Measurements from ENCODE around the gene ELMO1. TPM values are rescaled to one million over a fixed set of nuclear protein-coding genes. Genes with fewer than 3 reads are reported as not detected.

ELMO1 gene
- total RNA-seq, 1 donor from 2014 or later = 151 TPM

GRCh38 chr7:36949711-36950600 lies 498.7 kb downstream of the ELMO1 start:
- no peak for TF ChIP-seq CTCF (IDR thresholded peaks at IDR 0.05; ENCODE audit: unreplicated experiment)
- Mint-ChIP-seq H3K27ac (ENCODE audit: unreplicated experiment) (no peak overlapping the region), H3K9me3 (ENCODE audit: unreplicated experiment) (peaks cover 4% of the 10 kb centered on the region), H3K36me3 (ENCODE audit: low read depth, unreplicated experiment) (peaks cover 39% of the 10 kb centered on the region), H3K4me3 (ENCODE audit: unreplicated experiment) (peak overlapping the region; percentile 17), H3K4me1 (ENCODE audit: unreplicated experiment) (peaks cover 29% of the 10 kb centered on the region), H3K27me3 (ENCODE audit: unreplicated experiment) (peaks cover 29% of the 10 kb centered on the region)
- DNase-seq (ENCODE audit: low spot score) = no peak

- Mint-ChIP-seq H3K36me3 (ENCODE audit: low read depth, unreplicated experiment) (peaks cover 34% of the 10 kb centered on the region), H3K4me3 (ENCODE audit: unreplicated experiment) (no peak overlapping the region), H3K27me3 (ENCODE audit: unreplicated experiment) (peaks cover 23% of the 10 kb centered on the region), H3K27ac (ENCODE audit: unreplicated experiment) (no peak overlapping the region), H3K9me3 (ENCODE audit: unreplicated experiment) (peaks cover 4% of the 10 kb centered on the region), H3K4me1 (ENCODE audit: unreplicated experiment) (peaks cover 15% of the 10 kb centered on the region)
- DNase-seq (ENCODE audit: low spot score) = no peak
- TF ChIP-seq CTCF (IDR thresholded peaks at IDR 0.05; ENCODE audit: unreplicated experiment) = no peak
These were observed 502.3 kb downstream of the ELMO1 start for GRCh38 chr7:36946401-36946739.

- no peak for DNase-seq (ENCODE audit: low spot score)
- no peak overlapping the region for H3K4me3 Mint-ChIP-seq (ENCODE audit: unreplicated experiment)
- H3K9me3 Mint-ChIP-seq (ENCODE audit: unreplicated experiment) = peaks cover 4% of the 10 kb centered on the region
- H3K27ac Mint-ChIP-seq (ENCODE audit: unreplicated experiment) = no peak overlapping the region
- TF ChIP-seq CTCF (IDR thresholded peaks at IDR 0.05; ENCODE audit: unreplicated experiment) = no peak
- H3K4me1 Mint-ChIP-seq (ENCODE audit: unreplicated experiment) = peaks cover 10% of the 10 kb centered on the region
- peaks cover 29% of the 10 kb centered on the region for H3K36me3 Mint-ChIP-seq (ENCODE audit: low read depth, unreplicated experiment)
- peaks cover 18% of the 10 kb centered on the region for H3K27me3 Mint-ChIP-seq (ENCODE audit: unreplicated experiment)
These were observed 502.9 kb downstream of the ELMO1 start for GRCh38 chr7:36945612-36946400.

- Mint-ChIP-seq H3K4me3 (ENCODE audit: unreplicated experiment) (no peak overlapping the region), H3K9me3 (ENCODE audit: unreplicated experiment) (peaks cover 4% of the 10 kb centered on the region), H3K4me1 (ENCODE audit: unreplicated experiment) (peaks cover 4% of the 10 kb centered on the region), H3K27ac (ENCODE audit: unreplicated experiment) (no peak overlapping the region), H3K27me3 (ENCODE audit: unreplicated experiment) (peaks cover 12% of the 10 kb centered on the region), H3K36me3 (ENCODE audit: low read depth, unreplicated experiment) (peaks cover 26% of the 10 kb centered on the region)
- TF ChIP-seq CTCF (IDR thresholded peaks at IDR 0.05; ENCODE audit: unreplicated experiment) = no peak
- DNase-seq (ENCODE audit: low spot score) = no peak
These were observed 503.8 kb downstream of the ELMO1 start for GRCh38 chr7:36944838-36945237.

Measured in endothelial cell (in vitro differentiated cells).